ENCODE data around the gene ALG12. TPM values are rescaled to one million over a fixed set of nuclear protein-coding genes. Genes with fewer than 3 reads are reported as not detected.
A peak's percentile ranks its signal among the peaks of the same experiment; 100 is the strongest.

Gene ALG12
- total and polyA plus RNA-seq, 2 of the 13 experiments (the other 11 are each of a cell fraction or from before 2014, with no cell fraction given) = 7.8 to 15.8 TPM

- TF ChIP-seq ZNF709 (CRISPR knock-in tag; IDR thresholded peaks at IDR 0.05) (peak; percentile 17; the same call in 1 of the 2 replicates), SP4 (CRISPR knock-in tag; IDR thresholded peaks at IDR 0.05) (peak; percentile 52; the same call in 1 of the 2 replicates), ASH2L (IDR thresholded peaks at IDR 0.05; ENCODE audit: insufficient read length, low read depth, low read length) (peak; percentile 65), HNF4G (IDR thresholded peaks at IDR 0.05; ENCODE audit: borderline replicate concordance, low read depth, low read length) (no peak), HNF4G (CRISPR knock-in tag; IDR thresholded peaks at IDR 0.05; ENCODE audit: borderline replicate concordance, low read depth) (no peak), SRSF1 (optimal IDR thresholded peaks at IDR 0.05; ENCODE audit: low read depth, low read length) (peak; percentile 87), ZNF251 (CRISPR knock-in tag; IDR thresholded peaks at IDR 0.05) (no peak), HOXA5 (CRISPR knock-in tag; IDR thresholded peaks at IDR 0.05) (0 out of 2 replicates have a peak, but pooled peaks have one; percentile 32), ZBTB20 (CRISPR knock-in tag; IDR thresholded peaks at IDR 0.05; ENCODE audit: borderline replicate concordance, low read depth) (no peak; the same call in 1 of the 2 replicates), MXI1 (IDR thresholded peaks at IDR 0.05; ENCODE audit: borderline replicate concordance, low read depth, low read length) (peak; percentile 14; the same call in 1 of the 3 replicates), ZNF503 (CRISPR knock-in tag; IDR thresholded peaks at IDR 0.05) (peak; percentile 75; the same call in 1 of the 2 replicates), FOXA3 (CRISPR knock-in tag; IDR thresholded peaks at IDR 0.05) (peak; percentile 70), NFKB2 (CRISPR knock-in tag; IDR thresholded peaks at IDR 0.05; ENCODE audit: borderline replicate concordance) (peak; percentile 21; the same call in 1 of the 2 replicates), NFYB (CRISPR knock-in tag; IDR thresholded peaks at IDR 0.05) (peak; percentile 48), ZNF333 (CRISPR knock-in tag; IDR thresholded peaks at IDR 0.05; ENCODE audit: borderline replicate concordance) (no peak), SP5 (CRISPR knock-in tag; IDR thresholded peaks at IDR 0.05; ENCODE audit: borderline replicate concordance, low read depth) (peak; percentile 83), ZNF557 (CRISPR knock-in tag; IDR thresholded peaks at IDR 0.05) (0 out of 2 replicates have a peak, but pooled peaks have one; percentile 67), KLF9 (CRISPR knock-in tag; IDR thresholded peaks at IDR 0.05; ENCODE audit: low read depth) (0 out of 2 replicates have a peak, but pooled peaks have one; percentile 67), GATA4 (IDR thresholded peaks at IDR 0.05; ENCODE audit: borderline replicate concordance, low read depth) (peak; percentile 78; the same call in 1 of the 2 replicates)
- TF ChIP-seq, protein P1, sequence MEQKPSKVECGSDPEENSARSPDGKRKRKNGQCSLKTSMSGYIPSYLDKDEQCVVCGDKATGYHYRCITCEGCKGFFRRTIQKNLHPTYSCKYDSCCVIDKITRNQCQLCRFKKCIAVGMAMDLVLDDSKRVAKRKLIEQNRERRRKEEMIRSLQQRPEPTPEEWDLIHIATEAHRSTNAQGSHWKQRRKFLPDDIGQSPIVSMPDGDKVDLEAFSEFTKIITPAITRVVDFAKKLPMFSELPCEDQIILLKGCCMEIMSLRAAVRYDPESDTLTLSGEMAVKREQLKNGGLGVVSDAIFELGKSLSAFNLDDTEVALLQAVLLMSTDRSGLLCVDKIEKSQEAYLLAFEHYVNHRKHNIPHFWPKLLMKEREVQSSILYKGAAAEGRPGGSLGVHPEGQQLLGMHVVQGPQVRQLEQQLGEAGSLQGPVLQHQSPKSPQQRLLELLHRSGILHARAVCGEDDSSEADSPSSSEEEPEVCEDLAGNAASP (CRISPR knock-in tag; IDR thresholded peaks at IDR 0.05; ENCODE audit: borderline replicate concordance) = peak; percentile 83; the same call in 1 of the 2 replicates
- TF ChIP-seq, protein P2, sequence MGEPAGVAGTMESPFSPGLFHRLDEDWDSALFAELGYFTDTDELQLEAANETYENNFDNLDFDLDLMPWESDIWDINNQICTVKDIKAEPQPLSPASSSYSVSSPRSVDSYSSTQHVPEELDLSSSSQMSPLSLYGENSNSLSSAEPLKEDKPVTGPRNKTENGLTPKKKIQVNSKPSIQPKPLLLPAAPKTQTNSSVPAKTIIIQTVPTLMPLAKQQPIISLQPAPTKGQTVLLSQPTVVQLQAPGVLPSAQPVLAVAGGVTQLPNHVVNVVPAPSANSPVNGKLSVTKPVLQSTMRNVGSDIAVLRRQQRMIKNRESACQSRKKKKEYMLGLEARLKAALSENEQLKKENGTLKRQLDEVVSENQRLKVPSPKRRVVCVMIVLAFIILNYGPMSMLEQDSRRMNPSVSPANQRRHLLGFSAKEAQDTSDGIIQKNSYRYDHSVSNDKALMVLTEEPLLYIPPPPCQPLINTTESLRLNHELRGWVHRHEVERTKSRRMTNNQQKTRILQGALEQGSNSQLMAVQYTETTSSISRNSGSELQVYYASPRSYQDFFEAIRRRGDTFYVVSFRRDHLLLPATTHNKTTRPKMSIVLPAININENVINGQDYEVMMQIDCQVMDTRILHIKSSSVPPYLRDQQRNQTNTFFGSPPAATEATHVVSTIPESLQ (CRISPR knock-in tag; conservative IDR thresholded peaks at IDR 0.05) = no peak
- TF ChIP-seq, protein P3, sequence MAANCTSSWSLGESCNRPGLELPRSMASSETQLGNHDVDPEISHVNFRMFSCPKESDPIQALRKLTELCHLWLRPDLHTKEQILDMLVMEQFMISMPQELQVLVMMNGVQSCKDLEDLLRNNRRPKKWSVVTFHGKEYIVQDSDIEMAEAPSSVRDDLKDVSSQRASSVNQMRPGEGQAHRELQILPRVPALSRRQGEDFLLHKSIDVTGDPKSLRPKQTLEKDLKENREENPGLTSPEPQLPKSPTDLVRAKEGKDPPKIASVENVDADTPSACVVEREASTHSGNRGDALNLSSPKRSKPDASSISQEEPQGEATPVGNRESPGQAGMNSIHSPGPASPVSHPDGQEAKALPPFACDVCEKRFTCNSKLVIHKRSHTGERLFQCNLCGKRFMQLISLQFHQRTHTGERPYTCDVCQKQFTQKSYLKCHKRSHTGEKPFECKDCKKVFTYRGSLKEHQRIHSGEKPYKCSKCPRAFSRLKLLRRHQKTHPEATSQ (CRISPR knock-in tag; IDR thresholded peaks at IDR 0.05; ENCODE audit: borderline replicate concordance) = no peak
Observed at GRCh38 chr22:49937758-49938564, 19.7 kb upstream of the ALG12 start (continued).
